ENCODE results near the gene RPP30.

Gene RPP30

DNA sequence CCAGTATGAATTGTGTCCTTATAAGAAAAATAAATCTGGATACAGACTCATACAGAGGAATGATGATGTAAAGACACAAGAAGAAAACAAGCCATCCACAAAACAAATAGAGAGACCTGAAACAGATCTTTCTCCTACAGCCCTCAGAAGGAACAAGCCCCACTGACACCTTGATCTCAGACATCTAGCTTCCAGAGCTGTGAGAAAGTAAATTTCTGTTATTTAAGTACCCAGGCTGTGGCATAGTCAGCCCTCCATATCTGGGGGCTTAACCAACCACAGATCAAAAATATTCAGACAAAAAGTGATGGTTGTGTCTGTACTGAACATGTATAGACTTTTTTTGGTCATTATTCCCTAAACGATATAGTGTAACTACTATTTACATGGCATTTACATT, 73.0 kb downstream of the RPP30 start:
- DNase-seq (ENCODE audit: low spot score) = no peak

DNA sequence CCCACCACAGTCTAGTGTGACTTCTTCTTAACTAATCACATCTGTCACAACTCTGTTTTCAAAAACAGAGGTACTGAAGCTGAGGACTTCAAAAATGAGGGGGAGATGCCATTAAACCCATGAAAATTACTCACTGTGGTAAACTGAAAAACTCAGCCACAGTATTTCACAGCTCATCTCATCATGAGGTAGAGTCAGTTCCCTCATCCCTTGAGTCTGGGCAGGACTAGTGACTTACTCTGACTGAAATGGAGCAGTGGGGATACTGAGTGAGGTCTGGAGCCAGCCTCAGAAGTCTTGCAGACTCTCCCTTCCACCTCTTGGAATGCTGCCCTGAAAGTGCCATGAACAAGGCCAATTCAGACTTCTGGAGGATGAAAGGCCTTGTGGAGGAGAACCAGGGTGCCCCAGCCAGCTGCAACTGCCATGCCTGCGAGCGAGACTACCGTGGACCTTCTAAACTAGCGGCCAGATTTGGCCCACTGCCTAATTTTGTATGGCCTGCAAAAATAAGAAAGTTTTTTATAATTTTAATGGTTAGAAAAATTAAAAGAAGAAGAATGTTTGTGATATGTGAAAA, 73.8 kb downstream of the RPP30 start:
- DNase-seq (ENCODE audit: low spot score) = no peak

DNA sequence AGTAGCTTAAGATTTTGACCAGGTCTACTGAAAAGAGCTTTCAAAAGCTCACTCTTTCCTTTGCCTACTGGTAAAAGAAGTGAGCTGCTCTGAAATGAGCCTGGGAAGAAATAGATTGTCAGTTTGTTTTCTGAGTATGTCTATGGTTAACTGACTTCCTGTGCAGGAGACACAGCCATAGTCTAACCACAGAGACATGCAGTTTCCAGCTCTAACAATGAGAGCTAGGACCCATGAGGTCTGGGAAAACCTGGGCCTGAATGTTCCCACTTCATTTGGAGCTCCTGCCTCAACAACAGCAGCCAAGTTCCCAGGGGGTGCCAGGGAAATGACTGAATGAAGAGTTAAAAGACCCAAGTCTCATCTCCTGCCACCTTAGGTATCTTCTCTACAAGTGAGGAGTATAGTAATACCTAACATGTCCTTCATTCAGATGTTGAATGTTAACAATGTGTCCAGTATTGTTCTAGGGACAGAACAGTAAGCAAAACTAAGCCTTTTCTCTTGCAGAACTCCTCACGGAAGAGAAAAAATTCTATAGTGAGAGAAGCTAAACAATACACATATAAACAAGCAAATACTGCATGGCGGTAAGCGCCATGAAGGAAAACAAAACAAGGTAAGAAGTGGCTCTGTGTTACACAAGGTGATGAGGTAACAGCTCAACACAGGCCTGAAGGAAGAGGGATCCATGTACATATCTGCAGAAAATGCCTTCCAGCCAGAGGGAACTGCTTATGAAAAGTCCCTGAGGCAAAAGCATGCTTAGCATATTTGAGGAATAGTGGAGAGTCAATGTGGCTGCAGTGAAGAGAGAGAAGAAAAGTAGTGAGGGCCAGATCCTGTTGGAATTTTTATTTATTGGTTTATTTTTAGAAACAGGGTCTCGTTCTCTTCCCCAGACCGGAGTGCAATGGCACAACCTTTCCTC, 75.5 kb downstream of the RPP30 start:
- no peak for DNase-seq (ENCODE audit: low spot score)

All from COLO829 (cell line).